ENCODE data around the gene SPOCK1.

- no peak for TF ChIP-seq CTCF (conservative IDR thresholded peaks at IDR 0.05 in 1 of 2, IDR thresholded peaks at IDR 0.05 in 1 of 2; ENCODE audit: extremely low read depth in 1 of 2, insufficient read depth in 1 of 2, low read depth in 1 of 2, low read length in 2 of 2)
- TF ChIP-seq EZH2 (IDR thresholded peaks at IDR 0.05; ENCODE audit: borderline replicate concordance, low read length), result no peak
Measured at GRCh38 chr5:137325721-137326120, 173.4 kb downstream of the SPOCK1 start.
